Amniotic epithelial cell (primary cell): ENCODE data around the gene CD151.

Experiments used
- DNase-seq: peaks from one replicate; pipeline ENCODE4 v3.0.0-alpha.2; 2010; ENCODE audit warnings: low read depth

The CD151 gene

DNA sequence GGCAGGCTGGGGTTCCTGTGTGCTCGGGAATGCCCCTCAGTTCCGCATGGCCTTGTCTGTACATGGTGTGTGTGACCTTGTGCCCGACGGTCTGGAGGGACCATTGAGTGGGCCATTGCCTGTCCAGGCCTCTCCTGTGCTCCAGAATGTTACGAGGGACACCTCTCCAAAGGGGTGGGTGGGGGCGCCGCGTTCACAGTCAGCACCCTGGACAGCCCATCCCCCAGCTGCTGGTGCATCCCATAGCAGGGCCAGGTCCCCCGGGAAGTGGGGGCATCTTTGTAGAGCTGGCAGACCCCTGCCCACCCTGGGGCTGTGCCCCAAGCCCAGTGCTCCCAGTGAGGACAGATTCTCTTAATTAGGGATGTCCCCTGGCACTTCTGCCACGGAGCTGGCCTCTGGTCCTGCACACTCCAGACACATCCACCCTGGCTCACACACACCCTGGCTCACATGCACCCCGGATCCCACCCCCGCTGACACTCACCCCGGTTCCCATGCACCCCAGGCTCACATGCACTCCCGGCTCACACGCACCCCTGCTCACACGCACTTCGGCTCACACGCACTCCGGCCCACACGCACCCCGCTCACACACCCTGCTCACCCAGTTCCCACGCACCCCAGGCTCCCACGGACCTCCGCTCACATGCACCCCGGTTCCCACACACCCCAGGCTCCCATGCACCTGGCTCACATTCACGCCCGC is 25.5 kb downstream of the CD151 start:
- no peak for DNase-seq

DNA sequence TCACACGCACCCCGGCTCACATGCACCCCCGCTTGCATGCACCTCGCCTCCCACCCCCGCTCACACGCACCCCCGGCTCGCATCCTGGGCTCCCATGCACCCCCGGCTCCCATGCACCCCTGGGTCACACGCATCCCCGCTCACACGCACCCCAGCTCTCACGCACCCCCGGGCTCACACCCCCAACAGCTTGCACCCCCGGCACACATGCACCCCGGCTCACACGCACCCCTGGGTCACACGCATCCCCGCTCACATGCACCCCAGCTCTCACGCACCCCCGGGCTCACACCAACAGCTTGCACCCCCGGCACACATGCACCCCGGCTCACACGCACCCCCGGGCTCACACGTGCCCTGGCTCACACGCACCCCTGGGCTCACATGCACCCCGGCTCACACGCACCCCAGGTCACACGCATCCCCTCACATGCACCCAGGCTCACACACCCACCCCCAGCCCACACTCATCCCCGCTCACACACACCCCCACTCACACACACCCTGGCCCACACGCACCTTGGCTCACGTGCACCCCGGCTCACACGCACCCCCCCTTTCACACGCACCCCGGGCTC is 26.1 kb downstream of the CD151 start:
- no peak for DNase-seq

DNA sequence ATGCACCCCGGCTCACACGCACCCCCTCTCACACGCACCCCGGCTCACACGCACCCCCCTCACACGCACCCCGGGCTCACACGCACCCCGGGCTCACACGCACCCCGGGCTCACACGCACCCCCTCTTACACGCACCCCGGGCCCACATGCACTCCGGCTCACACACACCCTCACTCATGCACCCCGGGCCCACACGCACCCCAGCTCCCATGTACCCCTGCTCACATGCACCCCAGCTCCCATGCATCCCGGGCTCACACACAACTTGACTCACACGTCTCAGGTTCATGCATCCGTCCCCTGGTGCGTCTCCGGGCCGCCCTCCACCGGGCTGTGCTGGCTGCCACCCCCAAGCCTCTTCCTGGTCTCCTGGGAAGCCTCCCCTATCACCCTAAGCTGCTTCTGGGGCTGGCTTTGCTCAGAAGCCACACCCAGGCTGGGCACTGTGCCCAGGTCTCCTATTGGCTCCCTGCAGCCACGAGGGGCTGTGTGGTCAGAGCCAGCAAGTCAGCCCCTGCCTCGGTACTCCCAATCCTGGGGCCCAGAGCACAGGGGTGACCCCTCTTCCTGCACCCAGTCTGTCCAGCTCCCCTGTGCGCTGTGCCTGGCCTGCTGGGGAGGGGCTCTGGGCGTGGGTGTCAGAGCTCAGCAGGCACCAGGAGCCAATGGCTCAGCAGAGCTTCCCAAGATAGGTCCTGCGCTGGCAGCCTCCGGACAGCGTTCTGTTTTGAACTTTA is 26.8 kb downstream of the CD151 start:
- DNase-seq, result peak; percentile 93

DNA sequence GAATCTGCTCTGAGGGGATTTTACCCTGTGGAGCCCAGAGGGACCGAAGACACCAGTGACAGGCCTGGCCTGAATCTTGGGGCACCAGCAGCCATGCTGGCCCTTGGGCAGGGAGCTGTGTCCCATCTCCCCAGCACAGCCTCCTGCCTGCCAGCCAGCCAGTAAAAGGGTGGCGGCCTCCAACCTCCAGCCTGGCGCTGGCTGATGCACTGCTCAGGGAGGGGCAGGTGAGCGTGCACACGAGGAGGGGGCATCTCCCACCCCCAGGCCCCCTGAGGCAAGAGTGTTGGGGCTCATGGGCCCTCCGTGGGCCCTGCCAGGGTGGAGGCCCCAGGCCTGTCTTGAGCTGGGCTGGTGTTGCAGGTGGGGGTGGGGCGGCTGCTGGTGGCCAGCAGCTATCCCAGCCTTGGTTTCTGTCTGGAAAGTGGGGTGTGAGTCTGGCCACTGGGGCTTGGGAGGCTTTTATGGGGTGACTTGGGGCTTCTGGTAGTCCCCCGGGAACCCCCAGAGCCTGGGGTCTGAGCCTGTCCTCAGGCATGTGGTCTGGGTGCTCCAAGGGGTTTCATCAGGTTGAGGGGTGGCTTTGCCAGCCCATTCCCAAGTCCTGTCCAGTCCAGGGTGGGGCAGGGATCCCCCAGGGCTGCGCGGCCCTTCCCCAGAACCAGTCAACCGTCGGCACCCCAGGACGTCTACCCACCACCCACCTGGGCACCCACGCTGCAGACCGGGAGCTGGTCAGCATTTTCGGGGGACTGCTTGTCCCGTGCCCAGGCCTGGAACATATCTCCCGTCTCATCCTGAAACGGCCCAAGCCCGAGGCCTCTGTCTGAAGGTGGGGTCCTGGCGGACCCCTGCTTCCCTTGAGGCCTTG is 27.7 kb downstream of the CD151 start:
- DNase-seq, result no peak

DNA sequence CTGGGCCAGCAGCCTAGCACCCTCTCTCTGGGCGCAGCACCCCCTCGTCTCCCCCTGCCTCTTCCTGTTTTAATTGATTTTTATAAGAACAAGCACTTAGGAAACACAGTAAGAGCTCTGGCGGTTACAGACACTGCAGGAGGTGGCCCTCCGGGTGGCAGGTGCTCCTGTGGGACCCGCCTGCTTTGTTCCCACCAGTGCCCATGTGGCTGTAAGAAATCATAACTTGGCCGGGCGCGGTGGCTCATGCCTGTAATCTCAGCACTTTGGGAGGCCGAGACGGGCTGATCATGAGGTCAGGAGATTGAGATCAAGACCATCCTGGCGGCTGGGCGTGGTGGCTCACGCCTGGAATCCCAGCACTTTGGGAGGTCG is 28.3 kb downstream of the CD151 start:
- DNase-seq, result no peak

GRCh38 chr11:862081-862661 is 29.4 kb downstream of the CD151 start:
- DNase-seq, result no peak

GRCh38 chr11:862696-863022 is 29.9 kb downstream of the CD151 start:
- DNase-seq, result no peak

DNA sequence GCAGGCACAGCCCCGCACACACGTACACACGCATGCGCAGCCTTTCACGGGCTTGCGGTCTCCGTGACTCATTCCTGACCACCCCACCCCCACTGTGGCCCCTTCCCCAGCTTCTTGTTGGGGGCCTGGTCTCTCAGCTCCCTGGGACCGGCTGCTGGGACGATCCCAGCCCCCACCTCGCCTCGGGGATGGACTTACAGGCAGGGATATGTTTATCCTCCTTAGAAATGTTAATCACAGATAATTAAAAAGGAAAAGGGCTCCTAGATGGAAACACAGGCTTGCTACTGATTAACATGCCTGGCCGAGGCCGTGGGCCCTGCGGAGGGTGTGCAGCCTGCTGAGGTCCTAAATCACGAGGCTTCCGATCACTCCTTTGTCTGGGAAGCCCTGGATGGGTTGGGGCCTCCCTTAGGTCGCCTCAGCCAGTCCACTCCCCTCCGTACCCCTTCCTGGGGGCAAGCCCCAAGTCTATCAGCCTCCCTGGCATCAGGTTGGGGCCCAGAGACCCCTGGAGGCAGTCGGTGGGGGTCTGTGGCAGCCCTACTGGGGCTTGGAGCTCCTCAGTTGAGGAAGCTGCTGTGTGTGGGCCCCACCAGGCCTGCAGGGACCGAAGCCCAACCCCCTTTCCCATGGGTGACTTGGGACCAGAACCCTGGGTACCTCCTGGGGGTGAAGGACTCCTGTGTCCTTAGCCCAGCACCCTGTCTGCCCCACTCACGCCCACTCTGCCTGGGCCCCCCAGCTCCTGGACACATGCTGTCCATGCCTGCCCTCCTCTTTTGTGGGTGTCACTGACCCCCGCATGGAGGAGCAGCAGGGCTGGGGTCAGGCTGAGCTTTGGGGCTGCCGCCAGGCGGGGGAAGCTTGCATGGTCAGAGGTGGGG is 30.5 kb downstream of the CD151 start:
- DNase-seq, result peak; percentile 51

GRCh38 chr11:863910-864827 is 31.4 kb downstream of the CD151 start:
- DNase-seq, result no peak

GRCh38 chr11:864898-865297 is 32.1 kb downstream of the CD151 start:
- no peak for DNase-seq

GRCh38 chr11:865462-866430 is 33.0 kb downstream of the CD151 start:
- DNase-seq, result no peak

DNA sequence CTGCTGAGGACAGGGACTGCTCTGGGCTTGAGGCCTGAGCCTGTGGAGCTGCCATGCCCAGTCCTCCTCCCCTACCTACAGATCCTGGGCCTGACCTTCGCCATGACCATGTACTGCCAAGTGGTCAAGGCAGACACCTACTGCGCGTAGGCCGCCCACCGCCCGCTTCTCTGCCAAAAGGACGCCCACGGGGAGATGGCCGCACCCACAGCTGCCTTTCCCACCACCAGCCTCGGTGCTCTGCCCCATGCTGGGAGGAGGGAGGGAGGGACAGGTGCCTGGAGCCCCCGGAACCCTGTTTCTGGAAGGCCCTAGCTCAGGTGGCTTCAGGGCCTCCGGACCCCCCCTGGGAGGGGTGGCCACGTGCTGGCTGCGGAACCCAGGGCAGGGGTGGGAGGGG is 33.7 kb downstream of the CD151 start:
- DNase-seq, result no peak

DNA sequence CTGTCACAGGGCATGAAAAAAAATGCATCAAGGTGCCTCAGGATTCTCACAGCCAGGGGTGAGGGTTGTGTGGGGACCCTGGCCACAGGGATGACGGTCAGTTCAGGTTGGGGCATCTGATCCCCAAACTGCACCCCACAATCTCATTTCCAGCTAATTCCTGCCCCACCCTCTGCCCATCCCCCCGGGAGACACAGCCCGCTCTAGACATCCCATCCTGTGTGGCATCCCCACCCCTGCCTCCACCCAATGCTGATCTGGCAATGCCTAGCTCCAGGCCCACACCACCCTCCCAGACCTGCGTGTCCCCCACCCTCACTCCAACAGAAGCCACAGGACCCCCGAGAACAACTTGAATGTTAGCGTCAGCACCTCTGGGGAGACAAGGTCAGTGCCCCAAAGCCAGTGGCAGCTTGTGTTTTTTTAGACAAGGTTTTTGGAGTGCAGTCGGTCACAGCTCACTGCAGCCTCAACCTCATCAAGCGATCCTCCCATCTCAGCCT is 35.2 kb downstream of the CD151 start:
- no peak for DNase-seq

DNA sequence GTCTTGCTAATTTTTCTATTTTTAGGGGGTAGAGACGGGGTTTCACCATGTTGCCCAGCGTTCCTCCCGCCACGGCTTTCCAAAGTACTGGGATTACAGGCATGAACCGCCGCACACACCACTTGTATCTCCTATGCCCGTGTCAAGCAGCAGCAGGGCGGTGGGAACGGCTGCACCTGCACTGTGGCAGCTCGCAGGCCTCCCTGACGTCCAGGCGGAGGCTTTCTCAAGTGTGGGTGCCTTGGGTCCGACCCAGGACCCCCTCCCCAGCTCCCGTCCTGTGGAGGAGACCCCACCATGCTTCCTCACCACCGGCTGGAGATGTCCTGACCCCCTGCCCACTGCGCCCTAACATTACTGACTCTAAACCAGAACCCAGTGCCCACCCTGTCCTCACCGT is 35.6 kb downstream of the CD151 start:
- no peak for DNase-seq

DNA sequence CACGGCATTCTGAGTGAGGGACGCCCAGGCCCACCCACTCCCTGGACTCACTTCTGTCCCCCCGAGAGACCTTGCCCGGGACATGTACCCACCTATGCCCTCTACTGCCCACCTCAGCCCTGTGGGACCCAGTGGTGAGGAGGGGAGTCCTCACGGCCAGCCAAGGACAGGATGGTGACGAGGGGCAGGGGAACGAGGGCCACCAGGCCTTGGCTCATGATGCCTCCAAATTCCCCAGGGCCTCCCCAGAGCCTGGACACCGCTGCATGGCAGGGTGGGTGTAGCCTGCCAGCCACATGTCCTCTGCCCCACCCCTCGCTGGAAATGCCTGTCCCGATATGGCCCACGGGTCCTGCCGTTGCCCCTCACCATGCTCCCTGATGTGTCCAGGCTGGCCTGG is 36.0 kb downstream of the CD151 start:
- DNase-seq, result no peak

DNA sequence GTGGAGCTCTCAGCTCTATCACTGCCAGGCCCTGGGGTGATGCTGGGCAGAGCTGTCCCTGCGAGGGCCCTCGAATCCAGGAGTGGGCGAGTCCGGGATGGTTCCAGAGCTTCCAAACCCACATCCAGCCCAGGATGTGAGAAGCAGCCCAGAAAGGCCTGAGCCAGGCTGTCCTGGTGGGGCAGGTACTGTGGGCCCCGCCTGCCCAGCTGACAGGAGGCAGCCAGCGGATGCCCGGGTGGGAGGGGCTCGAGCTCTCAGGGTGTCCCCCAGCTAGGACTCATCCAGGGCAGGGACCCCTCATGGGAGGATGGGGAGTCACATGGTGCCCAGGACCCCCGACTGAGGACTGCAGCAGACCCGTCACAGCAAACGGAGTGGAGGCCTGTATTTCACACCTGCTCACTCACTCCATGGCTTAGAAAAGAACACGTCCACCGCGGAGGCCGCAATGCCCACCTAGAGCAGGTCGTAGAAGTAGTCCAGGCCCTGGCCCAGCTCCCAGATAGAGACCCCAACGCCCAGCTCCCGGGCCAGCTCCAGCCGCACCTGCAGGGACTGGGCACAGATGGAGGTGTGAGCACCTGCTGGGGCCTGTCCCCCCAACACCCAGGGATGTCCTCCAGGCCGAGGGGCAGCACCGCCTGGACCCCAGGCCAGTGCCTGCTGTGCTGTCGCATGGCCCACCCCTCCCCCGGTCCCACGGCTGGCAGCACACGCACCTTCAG is 36.8 kb downstream of the CD151 start:
- DNase-seq, result no peak

DNA sequence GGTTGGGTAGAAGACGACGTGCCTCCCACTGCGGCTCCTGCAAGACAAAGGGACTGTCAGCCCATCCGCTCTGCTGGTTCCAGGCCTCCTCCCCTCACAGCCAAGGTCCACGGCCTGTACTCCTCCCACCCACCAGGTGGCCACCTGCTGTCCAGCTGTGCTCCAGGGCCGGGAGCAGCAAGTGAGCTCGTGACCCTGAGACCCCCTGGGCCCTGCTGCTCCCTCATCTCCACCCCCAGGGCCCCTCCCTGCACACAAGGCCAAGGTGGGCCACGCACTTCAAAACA is 37.3 kb downstream of the CD151 start:
- DNase-seq, result no peak

DNA sequence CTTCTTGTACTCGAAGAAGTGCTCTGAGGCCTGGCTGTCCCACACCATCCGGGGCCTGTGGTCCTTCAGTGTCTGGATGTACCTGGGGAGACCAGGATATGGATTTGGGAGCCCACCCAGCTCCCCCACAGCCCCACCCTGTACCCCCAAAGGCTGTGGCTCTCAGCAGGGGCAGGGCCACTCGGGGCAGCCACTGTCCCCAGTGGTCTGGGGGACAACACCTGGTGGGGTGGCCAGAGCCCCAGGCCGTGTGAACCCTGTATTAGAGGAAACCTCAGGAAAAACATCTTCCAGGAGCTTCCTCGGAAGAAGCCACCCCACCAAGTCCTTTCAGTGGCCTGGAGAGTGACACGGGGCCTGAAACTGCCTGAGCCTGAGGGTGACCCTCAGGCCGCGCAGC is 37.7 kb downstream of the CD151 start:
- DNase-seq, result no peak
